HepG2 (cell line): Measurements from ENCODE around the gene PDLIM5. TPM values are rescaled to one million over a fixed set of nuclear protein-coding genes. Genes with fewer than 3 reads are reported as not detected.

Source experiments
- ATAC-seq: fragments of 200-7000 bp; cut with Tn5 transposase; 3 replicates; pipeline ENCODE4 v1.9.1; 2020; ENCODE audit warnings: mild to moderate bottlenecking, moderate library complexity
- BruUV-seq: library from RNA; stranded (reverse); fragments of 400-500 nt; replicated peaks from 2 replicates; lab custom pipeline; 2021; lab: Mats Ljungman, UMichigan
- CTCF ChIA-PET: fragments of 300-600 bp; formaldehyde crosslinking; extraction: SDS; loops from one replicate; lab custom pipeline; 2021; ENCODE audit warnings: low total read pairs, inconsistent platforms, low intra/inter-chr PET ratio; lab: Yijun Ruan, JAX
- POLR2A ChIA-PET: fragments of 350-600 bp; sonication (Branson Sonifier 250); formaldehyde crosslinking; loops from one replicate; lab custom pipeline; 2020; ENCODE audit warnings: antibody characterized with exemption, inconsistent platforms; lab: Yijun Ruan, JAX
- DNase-seq: peaks from one replicate; pipeline ENCODE4 v3.0.0-alpha.2; 2015; ENCODE audit warnings: low spot score
- FAIRE-seq: peaks from 3 replicates; lab custom pipeline; 2011; peaks lifted over from hg19 to GRCh38; lab: Jason Lieb, UNC
- H2AFZ ChIP-seq: one replicate; pipeline ENCODE4 v1.6.1; 2011; ENCODE audit warnings: low read length, inconsistent platforms
- H3K27ac ChIP-seq: fragments of 300-600 bp; 3 replicates; pipeline ENCODE4 v1.8.0; 2011; ENCODE audit warnings: mixed run types, mild to moderate bottlenecking, mixed read lengths, low read length, inconsistent platforms; ENCODE audit not compliant: insufficient read depth; ENCODE audit errors: extremely low read length
- H3K27me3 ChIP-seq, 2 experiments: fragments of 200-600 bp in 1 of 2; 2 replicates in 1 of 2; 3 replicates in 1 of 2; pipeline versions ENCODE4 v1.6.0 to v1.8.0; 2011; ENCODE audit warnings: low read length in 2 of 2, mild to moderate bottlenecking in 2 of 2, moderate library complexity in 2 of 2, inconsistent platforms in 1 of 2; ENCODE audit not compliant: insufficient read depth in 2 of 2, control insufficient read depth in 1 of 2
- H3K36me3 ChIP-seq, 2 experiments: fragments of 200-600 bp in 1 of 2; replicated peaks in 1 of 2; 2 replicates in 1 of 2; 3 replicates in 1 of 2; pipeline versions ENCODE4 v1.5.1 to v1.8.0; 2011; ENCODE audit warnings: low read length in 2 of 2, inconsistent platforms in 1 of 2; ENCODE audit not compliant: insufficient read depth in 2 of 2, control insufficient read depth in 1 of 2
- H3K4me1 ChIP-seq: 2 replicates; pipeline ENCODE4 v1.5.1; 2012; ENCODE audit warnings: low read length, inconsistent platforms; ENCODE audit not compliant: insufficient read depth
- H3K4me2 ChIP-seq: 2 replicates; pipeline ENCODE4 v1.6.0; 2011; ENCODE audit warnings: low read depth, low read length, inconsistent platforms
- H3K4me3 ChIP-seq, 3 experiments: fragments of 200-600 bp in 1 of 3; sonication (generic), shearing (Covaris generic) in 1 of 3; replicated peaks in 1 of 3; 2 replicates each; pipeline ENCODE4 v1.5.1; 2011 to 2016; ENCODE audit warnings: low read length in 3 of 3, inconsistent platforms in 2 of 3, low read depth in 2 of 3, mild to moderate bottlenecking in 2 of 3, control low read depth in 1 of 3, mixed read lengths in 1 of 3; ENCODE audit not compliant: insufficient read depth in 1 of 3
- H3K79me2 ChIP-seq: one replicate; pipeline ENCODE4 v1.6.1; 2011; ENCODE audit warnings: low read length, inconsistent platforms; ENCODE audit not compliant: insufficient read depth
- H3K9ac ChIP-seq: 2 replicates; pipeline ENCODE4 v1.6.0; 2011; ENCODE audit warnings: mild to moderate bottlenecking, low read depth, low read length, inconsistent platforms; ENCODE audit not compliant: insufficient read depth
- H3K9me3 ChIP-seq: 2 replicates; pipeline ENCODE4 v1.5.1; 2012; ENCODE audit warnings: mild to moderate bottlenecking, low read length
- H4K20me1 ChIP-seq: 2 replicates; pipeline ENCODE4 v1.6.0; 2011; ENCODE audit warnings: inconsistent platforms, mild to moderate bottlenecking, low read length, moderate library complexity; ENCODE audit not compliant: insufficient read depth
- ARID5B ChIP-seq: IDR thresholded peaks from 2 replicates; pipeline ENCODE4 v1.4.0; 2020; ENCODE audit warnings: mild to moderate bottlenecking, missing genetic modification reagents
- FOSL2 ChIP-seq: sonication (generic); formaldehyde crosslinking; IDR thresholded peaks from 2 replicates; pipeline ENCODE4 v1.4.0; 2020; ENCODE audit warnings: missing genetic modification reagents
- GFI1 ChIP-seq: sonication (generic); formaldehyde crosslinking; IDR thresholded peaks from 2 replicates; pipeline ENCODE4 v1.5.0; 2020; ENCODE audit warnings: missing genetic modification reagents, mild to moderate bottlenecking, borderline replicate concordance
- HNF4A ChIP-seq: sonication (generic); formaldehyde crosslinking; IDR thresholded peaks from 2 replicates; pipeline ENCODE4 v1.4.0; 2020; ENCODE audit warnings: missing genetic modification reagents
- HOMEZ ChIP-seq: IDR thresholded peaks from 2 replicates; pipeline ENCODE4 v1.6.1; 2016; ENCODE audit warnings: low read depth
- IKZF4 ChIP-seq: sonication (generic); formaldehyde crosslinking; IDR thresholded peaks from 2 replicates; pipeline ENCODE4 v1.5.1; 2020; ENCODE audit warnings: borderline replicate concordance, mild to moderate bottlenecking, low read depth, missing genetic modification reagents; ENCODE audit errors: not compliant biosample characterization
- MAX ChIP-seq: IDR thresholded peaks from 2 replicates; pipeline ENCODE4 v1.6.1; 2012; ENCODE audit warnings: inconsistent platforms
- PCBP2 ChIP-seq: fragments of 200-400 bp; formaldehyde crosslinking; optimal IDR thresholded peaks from 2 replicates; pipeline ENCODE3; 2018; ENCODE audit warnings: low read length, low read depth; ENCODE audit not compliant: poor library complexity, severe bottlenecking
- RAD21 ChIP-seq: fragments of 450-650 bp; formaldehyde crosslinking; IDR thresholded peaks from 2 replicates; pipeline ENCODE4 v1.5.0; 2020; ENCODE audit warnings: mild to moderate bottlenecking
- TEF ChIP-seq: sonication (generic); formaldehyde crosslinking; IDR thresholded peaks from 2 replicates; pipeline ENCODE4 v1.5.0; 2020; ENCODE audit warnings: missing genetic modification reagents
- ZSCAN5A ChIP-seq: sonication (generic); formaldehyde crosslinking; IDR thresholded peaks from 2 replicates; pipeline ENCODE4 v1.8.0; 2022; ENCODE audit warnings: mild to moderate bottlenecking, missing genetic modification reagents, borderline replicate concordance
- WGBS: methylation state at CpG from one replicate; pipeline ENCODE4 v1.1.6; 2017; ENCODE audit warnings: low lambda C conversion rate; 5-methylcytosine and 5-hydroxymethylcytosine counted together
- in situ Hi-C: cut with HindIII; loops from 2 replicates; pipeline ENCODE4 v1.10.0; 2017; ENCODE audit warnings: low pct_unique_long_range_greater_than_20kb; ENCODE audit not compliant: extremely low pct_ligation_motif_present
- intact Hi-C: fragments of 100-400 bp; cut with micrococcal nuclease; formaldehyde crosslinking; loops from one replicate; pipeline ENCODE4 v1.10.0; 2022; ENCODE audit not compliant: unreplicated experiment
- polyA plus RNA-seq, 8 experiments: library from polyadenylated mRNA; depleted of rRNA in 3 of 8; stranded (reverse) in 7 of 8; unstranded in 1 of 8; fragments of >200 nt; fragmentation: Illumina TruSeq in 4 of 8; extraction: Trizol in 4 of 8; gene quantifications; 2 replicates each; pipeline versions ENCODE4 v1.2.1 to v1.2.3, GENCODE V29; 2011 to 2016; ENCODE audit warnings: low read depth in 4 of 8, missing spikeins in 1 of 8, mixed read lengths in 1 of 8; ENCODE audit not compliant: insufficient read depth in 1 of 8
- total RNA-seq, 5 experiments: library from RNA; depleted of rRNA; stranded (reverse); fragments of >200 nt; fragmentation: Illumina TruSeq; extraction: Trizol; gene quantifications; 2 replicates each; pipeline ENCODE4 v1.2.3, GENCODE V29; 2016; ENCODE audit warnings: low read depth in 1 of 5

PDLIM5 gene
- total and polyA plus RNA-seq, 2 of the 13 experiments (the other 11 are each of a cell fraction or from before 2014, with no cell fraction given) = 52.8 to 119 TPM

GRCh38 chr4:94452476-94453371, 982 bp downstream of the PDLIM5 start (continued):
- no peak for TF ChIP-seq MAX
- TF ChIP-seq TEF (CRISPR knock-in tag) = no peak
- no peak for TF ChIP-seq FOSL2 (CRISPR knock-in tag)
- no peak for TF ChIP-seq IKZF4 (CRISPR knock-in tag)

GRCh38 chr4:94453391-94453963, 1.7 kb downstream of the PDLIM5 start:
- Histone ChIP-seq H2AFZ (no peak overlapping the region), H3K9ac (peak overlapping the region; percentile 89), H3K4me2 (peak overlapping the region; percentile 87), H3K27ac (peak overlapping the region; percentile 91), H4K20me1 (peaks cover 4% of the 10 kb centered on the region; the same call in 1 of the 2 replicates), H3K9me3 (no peaks in the 10 kb centered on the region), H3K79me2 (peaks cover 63% of the 10 kb centered on the region), H3K36me3 (no peaks in the 10 kb centered on the region), H3K4me1 (peaks cover 62% of the 10 kb centered on the region), H3K27me3 (no peaks in the 10 kb centered on the region; a peak in 1 of 5 replicates), H3K4me3 (peak overlapping the region; percentile 90 to 96 (median 93))
- peak; percentile 58 for DNase-seq
- ChIA-PET CTCF (no interaction called here), POLR2A (interaction anchor here (0.6 to 5.2 kb wide), 8 partner anchors 12 to 111 kb away, joined by 3 to 94 read pairs (median 7); no protein-coding TSS in a partner anchor)
- TSS peak; percentile 97 for BruUV-seq
- 0 out of 3 replicates have a peak, but pooled peaks have one; percentile 13 for ATAC-seq
- WGBS = 3% methylated on average over 7 of the region's 7 CpGs
- in situ Hi-C loops = loop anchor here (5.0 to 10.0 kb wide), 2 partner anchors 46 to 91 kb away; no protein-coding TSS in a partner anchor
- FAIRE-seq = no peak
- intact Hi-C loops = loop anchor here (2.0 to 5.0 kb wide), 3 partner anchors 19 to 109 kb away; no protein-coding TSS in a partner anchor
- no peak for TF ChIP-seq ZSCAN5A (CRISPR knock-in tag)
- no peak for TF ChIP-seq PCBP2
- TF ChIP-seq GFI1 (CRISPR knock-in tag) = 0 out of 2 replicates have a peak, but pooled peaks have one; percentile 39
- TF ChIP-seq ARID5B (CRISPR knock-in tag) = peak; percentile 39; the same call in 1 of the 2 replicates
- TF ChIP-seq HNF4A = peak; percentile 30; the same call in 1 of the 2 replicates
- TF ChIP-seq HOMEZ = 0 out of 2 replicates have a peak, but pooled peaks have one; percentile 28
- no peak for TF ChIP-seq RAD21 (CRISPR knock-in tag)
